Activated CD4-positive, alpha-beta T cell treated with anti-CD3 and anti-CD28 coated beads for 36 hours (primary cell): Measurements from ENCODE around the gene C1QBP. TPM values are rescaled to one million over a fixed set of nuclear protein-coding genes. Genes with fewer than 3 reads are reported as not detected.
"Not testable (repeated sequence)": the region's sequence is repeated elsewhere in the genome, so short reads cannot be mapped to it uniquely, and the experiment has no call there.

Source experiments
- ATAC-seq: fragments of 200-7000 bp; cut with Tn5 transposase; one replicate; pipeline ENCODE4 v1.10.0; 2021; ENCODE audit warnings: mild to moderate bottlenecking, moderate library complexity
- CTCF ChIA-PET: fragments of 350-600 bp; sonication (Branson Sonifier 250); formaldehyde crosslinking; loops from one replicate; lab custom pipeline; 2021; ENCODE audit warnings: antibody characterized with exemption; lab: Charles Lee
- POLR2A ChIA-PET: fragments of 350-600 bp; sonication (Branson Sonifier 250); formaldehyde crosslinking; loops from one replicate; lab custom pipeline; 2021; ENCODE audit warnings: antibody characterized with exemption, inconsistent platforms; lab: Charles Lee
- DNase-seq: peaks from one replicate; pipeline ENCODE4 v3.0.0-alpha.2; 2020
- H3K27ac Mint-ChIP-seq: one replicate; pipeline ENCODE4 v1.8.0; 2021; ENCODE audit warnings: mixed read lengths
- H3K27me3 Mint-ChIP-seq: one replicate; pipeline ENCODE4 v1.8.0; 2021; ENCODE audit warnings: mixed read lengths
- H3K36me3 Mint-ChIP-seq: one replicate; pipeline ENCODE4 v1.8.0; 2021; ENCODE audit warnings: low read depth, mixed read lengths
- H3K4me1 Mint-ChIP-seq: one replicate; pipeline ENCODE4 v1.8.0; 2021; ENCODE audit warnings: mixed read lengths
- H3K4me3 Mint-ChIP-seq: one replicate; pipeline ENCODE4 v1.8.0; 2021; ENCODE audit warnings: mild to moderate bottlenecking, moderate library complexity, mixed read lengths
- H3K9me3 Mint-ChIP-seq: one replicate; pipeline ENCODE4 v1.8.0; 2021; ENCODE audit warnings: low read depth, mixed read lengths
- intact Hi-C, 2 experiments: fragments of 100-400 bp; cut with DNase I in 1 of 2; cut with micrococcal nuclease in 1 of 2; formaldehyde crosslinking; loops; one replicate each; pipeline versions ENCODE4 v1.14.2 to v1.15.1; 2022 to 2024; cut with DNase I, micrococcal nuclease
- total RNA-seq, 2 experiments: library from RNA; stranded (reverse); gene quantifications; one replicate each; pipeline ENCODE4 v1.2.3, GENCODE V29; 2021

Gene C1QBP
- total RNA-seq, 2 experiments from 2014 or later: 432 to 457 TPM

- intact Hi-C loops: loop anchor here (5.0 kb wide), 4 partner anchors 52 to 533 kb away; partner anchors contain the start of genes CHRNE (in 1 of the 2), DERL2 (in 1 of the 2), MIS12 (in 1 of the 2) and ZNF594 (in 1 of the 2)
- no peaks in the 10 kb centered on the region for H3K27me3 Mint-ChIP-seq
- ChIA-PET CTCF (no interaction called here), POLR2A (interaction anchor here (0.6 kb wide), 1 partner anchor 654 kb away, joined by 3 read pairs; no protein-coding TSS in a partner anchor)
- no peaks in the 10 kb centered on the region for H3K9me3 Mint-ChIP-seq
- ATAC-seq (no peak), DNase-seq (no peak)
- peaks cover 70% of the 10 kb centered on the region for H3K36me3 Mint-ChIP-seq
- no peak overlapping the region for H3K4me3 Mint-ChIP-seq
- H3K27ac Mint-ChIP-seq: peak overlapping the region; percentile 73
- peaks cover 44% of the 10 kb centered on the region for H3K4me1 Mint-ChIP-seq
Measured at GRCh38 chr17:5434984-5435383, 4.0 kb downstream of the C1QBP start.

DNA sequence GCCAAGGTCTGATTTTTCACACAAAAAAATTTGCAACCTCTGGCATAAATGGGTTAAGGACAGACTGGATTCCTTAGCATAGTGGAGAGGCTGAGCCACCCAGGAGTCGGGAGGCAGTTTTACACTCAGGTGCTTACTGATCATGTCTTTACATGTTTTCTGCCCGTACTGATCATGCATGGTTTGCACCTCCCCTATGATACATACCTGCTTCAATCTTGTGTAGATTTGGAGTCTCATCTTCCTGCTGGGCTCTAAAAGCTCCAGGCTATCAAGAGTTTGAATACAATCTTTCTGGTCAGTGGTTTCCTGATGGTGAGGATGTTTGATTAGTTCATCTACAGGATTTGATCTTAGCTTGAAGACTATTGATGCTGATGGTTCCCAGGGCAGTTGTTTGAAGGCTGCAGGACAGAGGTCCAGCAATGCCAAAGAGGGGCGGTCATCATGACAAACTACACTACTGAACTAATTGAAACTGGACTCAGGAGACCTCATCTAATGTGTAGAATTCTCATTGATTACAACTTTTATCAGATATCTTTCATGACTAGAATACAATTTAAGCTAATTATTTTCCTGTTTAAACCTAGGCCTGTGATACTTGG is 6.9 kb downstream of the C1QBP start:
- Mint-ChIP-seq H3K4me1 (peaks cover 22% of the 10 kb centered on the region), H3K27me3 (no peaks in the 10 kb centered on the region), H3K4me3 (no peak overlapping the region), H3K36me3 (peaks cover 77% of the 10 kb centered on the region), H3K9me3 (no peaks in the 10 kb centered on the region), H3K27ac (peak overlapping the region; percentile 42)
- ATAC-seq: no peak
- POLR2A ChIA-PET: interaction anchor here (0.6 to 0.7 kb wide), 2 partner anchors 39 to 66 kb away, joined by 3 to 6 read pairs; no protein-coding TSS in a partner anchor
- DNase-seq: no peak
- intact Hi-C loops: no loop called here
- CTCF ChIA-PET: interaction anchor here (0.5 to 0.9 kb wide), 3 partner anchors 9 to 320 kb away, joined by 3 to 4 read pairs (median 3); no protein-coding TSS in a partner anchor

DNA sequence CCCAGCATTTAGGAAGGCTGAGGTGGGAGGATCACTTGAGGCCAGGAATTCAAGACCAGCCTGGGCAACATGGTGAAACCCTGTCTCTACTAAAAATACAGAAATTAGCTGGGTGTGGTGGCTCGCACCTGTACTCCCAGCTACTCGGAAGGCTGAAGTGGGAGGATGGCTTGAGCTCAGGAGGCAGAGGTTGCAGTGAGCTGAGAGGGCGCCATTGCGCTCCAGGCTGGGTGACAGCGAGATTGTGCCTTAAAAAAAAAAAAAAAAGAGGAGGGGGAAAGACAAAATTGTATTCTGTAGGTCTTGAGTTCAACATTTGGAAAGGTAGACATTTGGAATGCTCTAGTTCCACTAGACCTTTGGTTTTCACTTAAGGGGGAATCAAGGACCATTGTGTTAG is 7.7 kb downstream of the C1QBP start:
- H3K9me3 Mint-ChIP-seq, ATAC-seq, DNase-seq, H3K4me3 Mint-ChIP-seq, H3K27me3 Mint-ChIP-seq, intact Hi-C loops, POLR2A ChIA-PET: not testable (repeated sequence)
- Mint-ChIP-seq H3K36me3 (peaks cover 71% of the 10 kb centered on the region), H3K27ac (peak overlapping the region; percentile 35), H3K4me1 (peaks cover 14% of the 10 kb centered on the region)
- CTCF ChIA-PET: interaction anchor here (0.8 to 2.7 kb wide), 3 partner anchors 8 to 14 kb away, joined by 3 to 14 read pairs (median 4); partner anchors contain the start of gene C1QBP

DNA sequence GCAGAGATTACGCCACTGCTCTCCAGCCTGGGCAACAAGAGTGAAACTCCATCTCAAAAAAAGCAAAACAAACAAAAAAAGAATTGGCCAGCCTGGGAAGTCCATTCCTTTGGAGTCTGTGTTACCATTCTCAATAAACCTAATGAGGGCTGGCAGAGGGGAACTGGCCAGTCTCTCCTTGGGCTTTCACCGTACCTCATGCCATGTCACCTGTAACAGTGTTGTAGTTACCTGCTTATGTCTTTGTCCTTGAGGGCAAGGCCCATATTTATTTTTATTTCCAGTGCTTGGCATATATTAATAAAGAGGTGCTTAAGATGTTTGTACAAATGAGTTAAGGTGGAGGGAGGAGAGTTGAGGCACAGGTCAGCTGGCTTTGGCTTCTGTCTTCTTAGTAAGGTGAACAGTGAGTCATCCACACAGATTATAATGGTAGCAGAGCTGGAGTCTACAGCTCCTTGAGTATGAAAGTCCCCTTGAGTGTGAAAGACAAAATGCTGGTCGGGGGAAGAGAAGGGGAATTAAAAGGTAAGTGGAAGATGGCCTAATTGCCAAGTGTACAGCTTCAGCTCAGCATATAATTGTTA is 8.4 kb downstream of the C1QBP start:
- H3K27ac Mint-ChIP-seq: peak overlapping the region; percentile 28
- no peak for ATAC-seq
- ChIA-PET POLR2A (interaction anchor here (1.3 kb wide), 1 partner anchor 11 kb away, joined by 6 read pairs; the partner anchor contains the start of genes NUP88 and RPAIN), CTCF (interaction anchor here (0.8 to 2.7 kb wide), 3 partner anchors 8 to 13 kb away, joined by 3 to 14 read pairs (median 4); partner anchors contain the start of gene C1QBP)
- DNase-seq: no peak
- H3K27me3 Mint-ChIP-seq: no peaks in the 10 kb centered on the region
- no peak overlapping the region for H3K4me3 Mint-ChIP-seq
- peaks cover 74% of the 10 kb centered on the region for H3K36me3 Mint-ChIP-seq
- H3K9me3 Mint-ChIP-seq: no peaks in the 10 kb centered on the region
- peaks cover 9% of the 10 kb centered on the region for H3K4me1 Mint-ChIP-seq
- intact Hi-C loops: no loop called here

GRCh38 chr17:5429191-5429887 is 9.6 kb downstream of the C1QBP start:
- peaks cover 5% of the 10 kb centered on the region for H3K4me1 Mint-ChIP-seq
- peak overlapping the region; percentile 35 for H3K27ac Mint-ChIP-seq
- POLR2A ChIA-PET: interaction anchor here (1.3 kb wide), 1 partner anchor 10 kb away, joined by 6 read pairs; the partner anchor contains the start of genes NUP88 and RPAIN
- ATAC-seq: no peak
- DNase-seq: no peak
- peaks cover 71% of the 10 kb centered on the region for H3K36me3 Mint-ChIP-seq
- CTCF ChIA-PET: interaction anchor here (1.6 to 2.7 kb wide), 2 partner anchors 10 to 11 kb away, joined by 5 to 14 read pairs; partner anchors contain the start of gene C1QBP
- no peak overlapping the region for H3K4me3 Mint-ChIP-seq
- H3K9me3 Mint-ChIP-seq: no peaks in the 10 kb centered on the region
- no peaks in the 10 kb centered on the region for H3K27me3 Mint-ChIP-seq
- intact Hi-C loops: no loop called here

DNA sequence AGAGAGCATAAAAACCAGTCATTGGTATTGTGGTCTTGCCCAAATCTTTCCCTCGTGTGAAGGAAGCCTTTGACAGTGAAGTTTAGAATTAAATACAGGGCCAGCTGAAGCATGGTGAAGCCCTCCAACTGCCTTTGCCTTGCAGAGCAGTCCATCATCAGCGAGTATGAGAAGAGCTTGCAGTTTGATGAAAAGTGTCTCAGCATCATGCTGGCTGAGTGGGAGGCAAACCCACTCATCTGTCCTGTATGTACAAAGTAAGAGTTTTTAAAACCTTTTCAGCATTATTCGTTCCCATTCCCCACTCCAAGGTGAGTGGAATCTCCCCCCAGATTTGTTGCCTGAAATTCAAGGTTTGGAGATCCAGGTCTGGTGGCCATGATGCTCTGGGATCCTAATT is 13.1 kb downstream of the C1QBP start:
- Mint-ChIP-seq H3K4me1 (peaks cover 25% of the 10 kb centered on the region), H3K27me3 (no peaks in the 10 kb centered on the region), H3K4me3 (no peak overlapping the region), H3K27ac (no peak overlapping the region), H3K36me3 (peaks cover 67% of the 10 kb centered on the region), H3K9me3 (no peaks in the 10 kb centered on the region)
- no peak for DNase-seq
- ChIA-PET CTCF (no interaction called here), POLR2A (interaction anchor here (1.0 kb wide), 1 partner anchor 11 kb away, joined by 3 read pairs; no protein-coding TSS in a partner anchor)
- no peak for ATAC-seq
- intact Hi-C loops: no loop called here

DNA sequence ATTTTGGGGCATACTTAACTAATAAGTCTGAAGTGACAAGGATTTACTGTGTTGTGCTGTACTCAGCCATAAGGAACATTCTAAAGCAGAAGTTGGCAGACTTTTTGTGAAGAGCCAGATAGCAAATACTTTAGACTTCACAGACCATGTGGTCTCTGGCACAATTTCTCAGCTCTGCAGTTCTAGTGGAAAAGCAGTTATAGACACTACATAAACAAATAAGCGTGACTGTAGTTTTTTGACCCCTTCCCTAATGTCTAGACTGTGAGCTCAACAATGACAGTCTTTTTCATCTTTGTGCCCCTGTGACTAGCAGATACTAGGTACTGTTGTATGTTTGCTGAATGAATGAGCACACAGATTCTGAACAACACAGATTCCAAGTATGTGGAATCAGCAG is 14.0 kb downstream of the C1QBP start:
- no peak overlapping the region for H3K27ac Mint-ChIP-seq
- ChIA-PET POLR2A (no interaction called here), CTCF (interaction anchor here (0.6 kb wide), 1 partner anchor 14 kb away, joined by 3 read pairs; the partner anchor contains the start of gene C1QBP)
- ATAC-seq (no peak), DNase-seq (no peak)
- intact Hi-C loops: loop anchor here in 1 of 2 experiments (5.0 kb wide), 1 partner anchor 143 kb away; the partner anchor contains the start of gene RABEP1
- H3K4me3 Mint-ChIP-seq: no peak overlapping the region
- H3K36me3 Mint-ChIP-seq: peaks cover 60% of the 10 kb centered on the region
- no peaks in the 10 kb centered on the region for H3K9me3 Mint-ChIP-seq
- peaks cover 22% of the 10 kb centered on the region for H3K4me1 Mint-ChIP-seq
- H3K27me3 Mint-ChIP-seq: no peaks in the 10 kb centered on the region

DNA sequence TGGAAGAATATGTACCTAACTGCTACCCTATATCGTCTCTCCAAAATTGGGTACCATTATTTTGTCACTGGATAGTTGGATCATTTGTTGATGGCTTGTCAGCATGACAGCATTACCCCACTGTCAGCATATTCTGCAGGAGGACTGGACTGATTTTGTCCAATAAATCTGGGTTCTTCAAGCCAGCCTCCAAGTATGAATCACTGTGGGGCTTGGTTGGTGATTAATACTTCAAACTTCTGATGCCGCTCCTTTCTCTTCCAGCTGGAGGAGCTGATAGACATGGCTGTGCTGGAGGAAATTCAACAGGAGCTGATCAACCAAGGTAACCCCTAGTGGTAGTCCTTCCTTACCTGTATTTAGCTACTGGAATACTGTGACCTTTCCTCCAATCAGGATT is 16.4 kb downstream of the C1QBP start:
- DNase-seq (no peak), ATAC-seq (no peak)
- Mint-ChIP-seq H3K4me3 (no peak overlapping the region), H3K36me3 (peaks cover 50% of the 10 kb centered on the region), H3K4me1 (peaks cover 30% of the 10 kb centered on the region), H3K27ac (peak overlapping the region; percentile 1), H3K9me3 (no peaks in the 10 kb centered on the region), H3K27me3 (no peaks in the 10 kb centered on the region)
- POLR2A ChIA-PET: interaction anchor here (1.4 kb wide), 1 partner anchor 17 kb away, joined by 3 read pairs; the partner anchor contains the start of gene C1QBP
- intact Hi-C loops: loop anchor here in 1 of 2 experiments (5.0 kb wide), 1 partner anchor 140 kb away; the partner anchor contains the start of gene RABEP1
- CTCF ChIA-PET: interaction anchor here (0.9 to 2.0 kb wide), 2 partner anchors 14 to 16 kb away, joined by 4 to 19 read pairs; partner anchors contain the start of gene C1QBP

DNA sequence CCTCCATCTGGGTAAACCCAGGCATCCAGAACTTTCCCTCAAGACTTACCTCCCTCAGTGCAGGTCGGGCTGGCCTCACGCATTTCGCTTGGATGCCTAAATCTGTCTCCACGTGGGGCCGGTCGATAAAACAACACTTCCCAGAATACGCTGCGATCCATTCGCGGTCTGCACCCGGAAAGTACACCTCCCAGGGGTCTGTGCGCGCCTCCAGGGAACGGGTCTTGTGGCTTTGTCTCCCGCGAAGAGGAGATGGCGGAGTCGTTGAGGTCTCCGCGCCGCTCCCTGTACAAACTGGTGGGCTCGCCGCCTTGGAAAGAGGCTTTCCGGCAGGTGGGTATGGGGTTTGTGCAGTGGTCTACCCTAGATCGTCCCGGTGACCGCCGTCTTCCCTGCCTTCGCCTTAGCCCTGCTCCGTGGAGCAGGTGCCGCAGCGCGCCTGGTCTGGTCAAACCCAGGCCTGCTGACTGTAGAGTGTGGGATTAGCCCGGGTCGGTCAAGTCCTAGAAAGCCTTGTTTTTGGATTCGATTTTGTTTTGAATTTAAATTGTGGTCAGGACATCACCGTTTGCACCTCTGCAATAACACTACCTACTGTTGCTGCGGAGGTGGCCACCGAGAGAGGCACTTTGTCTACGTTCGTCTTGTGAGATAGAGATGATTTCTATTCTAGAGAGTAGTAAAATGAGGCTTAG is 18.8 kb downstream of the C1QBP start, which contains the start of gene RPAIN:
TSS of gene RPAIN (plus strand) at position 224 of the 695 bp plus-strand sequence. CDS start at position 253, 29 bp downstream.
- POLR2A ChIA-PET: interaction anchor here (0.5 to 1.4 kb wide), 9 partner anchors 10 to 480 kb away, joined by 3 to 11 read pairs (median 4); partner anchors contain the start of genes C1QBP, DERL2, DHX33 and MIS12
- intact Hi-C loops: loop anchor here (1.0 to 10.0 kb wide), 19 partner anchors 19 to 1231 kb away; partner anchors contain the start of genes C1QBP (in 2 of the 2), DERL2 (in 2 of the 2), MIS12 (in 2 of the 2) and RABEP1 (in 2 of the 2)
- Mint-ChIP-seq H3K4me3 (peak within 1 kb of the TSS; percentile 98), H3K27ac (peak within 1 kb of the TSS; percentile 100), H3K27me3 (no peaks in the 10 kb centered on the region), H3K4me1 (peaks cover 43% of the 10 kb centered on the region), H3K9me3 (no peaks in the 10 kb centered on the region), H3K36me3 (peaks cover 46% of the 10 kb centered on the region)
- peak; percentile 75 for ATAC-seq
- CTCF ChIA-PET: interaction anchor here (0.6 to 1.3 kb wide), 6 partner anchors 8 to 1073 kb away, joined by 3 to 16 read pairs (median 4); partner anchors contain the start of genes C1QBP and MIS12
- peak; percentile 94 for DNase-seq
